Prostate gland (tissue), 2 donors: ENCODE measurements around the gene SLC4A1.

Experiments
- CTCF ChIP-seq, 4 experiments: fragments of 200-600 bp in 2 of 4; fragments of 450-650 bp in 2 of 4; sonication (generic) in 2 of 4; IDR thresholded peaks; 1 replicate in 3 of 4; 2 replicates in 1 of 4; pipeline ENCODE4 v1.5.1; 2016 to 2019; ENCODE audit warnings: antibody characterized with exemption in 4 of 4, mild to moderate bottlenecking in 2 of 4, moderate library complexity in 2 of 4
- POLR2A ChIP-seq: fragments of 450-650 bp; IDR thresholded peaks from one replicate; pipeline ENCODE4 v1.6.1; 2016; ENCODE audit warnings: antibody characterized with exemption, mild to moderate bottlenecking
- POLR2AphosphoS5 ChIP-seq: sonication (generic); formaldehyde crosslinking; IDR thresholded peaks from one replicate; pipeline ENCODE4 v1.6.1; 2017; ENCODE audit warnings: antibody characterized with exemption

- TF ChIP-seq POLR2A, result no peak
- TF ChIP-seq POLR2AphosphoS5, result no peak
- TF ChIP-seq CTCF (IDR thresholded peaks at IDR 0.05), result no peak
These were observed 26.8 kb downstream of the SLC4A1 start for GRCh38 chr17:44241106-44241624.
